ENCODE measurements around the gene SLAMF1.

GRCh38 chr1:160597705-160598104 lies 49.1 kb downstream of the SLAMF1 start:
- TF ChIP-seq EP300 (IDR thresholded peaks at IDR 0.05) (no peak), CTCF (IDR thresholded peaks at IDR 0.05) (no peak), POLR2A (IDR thresholded peaks at IDR 0.05; ENCODE audit: low read depth) (no peak), POLR2AphosphoS5 (IDR thresholded peaks at IDR 0.05) (no peak)
